SU-DHL-6 (cell line): Measurements from ENCODE around the gene PCGF1.

ENCODE experiments used
- EZH2phosphoT487 ChIP-seq: fragments of 200-600 bp; sonication (generic), shearing (Covaris generic); conservative IDR thresholded peaks from 2 replicates; pipeline ENCODE4 v1.6.1; 2018; ENCODE audit warnings: mild to moderate bottlenecking, antibody characterized with exemption, low read length, moderate library complexity, mixed read lengths
- TF ChIP-seq, protein P1 (sequence below): fragments of 200-600 bp; sonication (generic); IDR thresholded peaks from one replicate; pipeline ENCODE4 v1.5.1; 2017; ENCODE audit warnings: antibody characterized with exemption, mild to moderate bottlenecking, low read length, moderate library complexity; ENCODE audit not compliant: insufficient read depth, poor library complexity, severe bottlenecking

- TF ChIP-seq EZH2phosphoT487: no peak
- TF ChIP-seq, protein P1, sequence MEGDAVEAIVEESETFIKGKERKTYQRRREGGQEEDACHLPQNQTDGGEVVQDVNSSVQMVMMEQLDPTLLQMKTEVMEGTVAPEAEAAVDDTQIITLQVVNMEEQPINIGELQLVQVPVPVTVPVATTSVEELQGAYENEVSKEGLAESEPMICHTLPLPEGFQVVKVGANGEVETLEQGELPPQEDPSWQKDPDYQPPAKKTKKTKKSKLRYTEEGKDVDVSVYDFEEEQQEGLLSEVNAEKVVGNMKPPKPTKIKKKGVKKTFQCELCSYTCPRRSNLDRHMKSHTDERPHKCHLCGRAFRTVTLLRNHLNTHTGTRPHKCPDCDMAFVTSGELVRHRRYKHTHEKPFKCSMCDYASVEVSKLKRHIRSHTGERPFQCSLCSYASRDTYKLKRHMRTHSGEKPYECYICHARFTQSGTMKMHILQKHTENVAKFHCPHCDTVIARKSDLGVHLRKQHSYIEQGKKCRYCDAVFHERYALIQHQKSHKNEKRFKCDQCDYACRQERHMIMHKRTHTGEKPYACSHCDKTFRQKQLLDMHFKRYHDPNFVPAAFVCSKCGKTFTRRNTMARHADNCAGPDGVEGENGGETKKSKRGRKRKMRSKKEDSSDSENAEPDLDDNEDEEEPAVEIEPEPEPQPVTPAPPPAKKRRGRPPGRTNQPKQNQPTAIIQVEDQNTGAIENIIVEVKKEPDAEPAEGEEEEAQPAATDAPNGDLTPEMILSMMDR: no peak
Measured at GRCh38 chr2:74528600-74529356, 21.3 kb upstream of the PCGF1 start.
